Measurements from ENCODE around the gene SKI.

DNA sequence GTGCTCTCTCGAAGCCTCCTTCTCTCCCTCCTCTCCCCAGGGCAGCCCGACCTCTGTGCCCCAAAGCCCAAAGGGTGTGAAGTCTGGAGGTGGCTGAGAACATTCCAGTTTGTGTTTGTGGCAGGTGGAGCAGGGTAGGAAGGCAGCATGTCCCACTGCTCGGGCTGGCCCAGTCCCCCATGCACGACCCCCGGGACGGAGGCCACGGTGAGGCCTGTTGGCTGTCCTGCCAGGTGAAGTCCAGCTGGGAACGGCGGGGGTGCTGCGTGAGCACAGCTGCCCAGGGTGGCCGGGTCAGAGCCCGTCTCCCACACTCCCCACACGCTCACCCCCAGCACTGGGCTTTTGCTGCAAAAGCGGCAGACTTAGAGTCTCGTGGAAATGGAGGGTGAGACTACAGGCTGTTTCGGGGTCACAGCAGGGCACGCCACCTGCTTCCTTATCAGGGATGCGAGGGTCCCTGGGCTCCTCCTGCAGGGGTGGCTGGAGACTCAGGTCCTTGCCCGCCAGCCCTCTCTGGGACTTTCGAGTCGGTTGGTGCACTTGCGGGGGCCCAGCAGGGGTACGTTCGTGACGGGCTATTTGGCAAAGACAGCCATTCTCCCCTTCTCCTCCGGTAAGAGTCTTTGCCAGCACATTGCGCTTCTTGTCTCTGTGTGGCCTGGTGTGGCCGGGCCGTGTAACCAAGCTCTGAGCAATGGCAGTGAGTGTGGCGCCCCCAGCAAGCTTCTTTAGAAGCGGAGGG is 123.0 kb downstream of the SKI start:
- TF ChIP-seq, protein P1, sequence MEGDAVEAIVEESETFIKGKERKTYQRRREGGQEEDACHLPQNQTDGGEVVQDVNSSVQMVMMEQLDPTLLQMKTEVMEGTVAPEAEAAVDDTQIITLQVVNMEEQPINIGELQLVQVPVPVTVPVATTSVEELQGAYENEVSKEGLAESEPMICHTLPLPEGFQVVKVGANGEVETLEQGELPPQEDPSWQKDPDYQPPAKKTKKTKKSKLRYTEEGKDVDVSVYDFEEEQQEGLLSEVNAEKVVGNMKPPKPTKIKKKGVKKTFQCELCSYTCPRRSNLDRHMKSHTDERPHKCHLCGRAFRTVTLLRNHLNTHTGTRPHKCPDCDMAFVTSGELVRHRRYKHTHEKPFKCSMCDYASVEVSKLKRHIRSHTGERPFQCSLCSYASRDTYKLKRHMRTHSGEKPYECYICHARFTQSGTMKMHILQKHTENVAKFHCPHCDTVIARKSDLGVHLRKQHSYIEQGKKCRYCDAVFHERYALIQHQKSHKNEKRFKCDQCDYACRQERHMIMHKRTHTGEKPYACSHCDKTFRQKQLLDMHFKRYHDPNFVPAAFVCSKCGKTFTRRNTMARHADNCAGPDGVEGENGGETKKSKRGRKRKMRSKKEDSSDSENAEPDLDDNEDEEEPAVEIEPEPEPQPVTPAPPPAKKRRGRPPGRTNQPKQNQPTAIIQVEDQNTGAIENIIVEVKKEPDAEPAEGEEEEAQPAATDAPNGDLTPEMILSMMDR (IDR thresholded peaks at IDR 0.05; ENCODE audit: insufficient read depth, low read depth, low read length): no peak
- no peak for TF ChIP-seq EZH2 (IDR thresholded peaks at IDR 0.05; ENCODE audit: insufficient read depth, low read length)

Measured in astrocyte (in vitro differentiated cells and primary cell).